ENCODE data around the gene B3GNT8. TPM values are rescaled to one million over a fixed set of nuclear protein-coding genes. Genes with fewer than 3 reads are reported as not detected.
"Not testable (repeated sequence)": the region's sequence is repeated elsewhere in the genome, so short reads cannot be mapped to it uniquely, and the experiment has no call there.

B3GNT8 gene
- total and polyA plus RNA-seq, 8 donors = 2.5 to 41.5 (median 7.0) TPM

DNA sequence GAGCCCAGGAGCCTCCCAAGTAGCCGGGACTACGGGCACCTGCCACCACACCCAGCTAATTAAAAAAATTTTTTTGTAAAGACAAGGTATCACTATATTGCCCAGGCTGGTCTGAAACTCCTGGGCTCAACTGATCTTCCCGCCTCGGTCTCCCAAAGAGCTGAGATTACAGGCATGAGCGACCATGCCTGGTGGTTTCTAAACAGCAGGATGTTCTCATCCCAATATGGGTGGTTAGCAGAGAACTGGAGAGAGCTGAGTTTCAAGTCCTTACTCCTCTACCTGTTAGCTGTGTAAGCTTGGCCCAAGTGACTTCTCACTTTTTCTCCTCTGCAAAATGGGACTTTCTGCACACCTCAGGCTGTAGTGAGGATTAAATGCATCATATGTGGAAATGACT lies 42.8 kb downstream of the B3GNT8 start:
- H3K27me3 ChIP-seq = no peaks in the 10 kb centered on the region
- H3K36me3 ChIP-seq = peaks cover 0 to 58% of the 10 kb centered on the region in 2 donors
- DNase-seq (no peak), ATAC-seq (no peak)
- H3K4me1 ChIP-seq = peaks cover 0 to 12% of the 10 kb centered on the region in 2 donors
- no peak overlapping the region for H3K27ac ChIP-seq
- no peak for TF ChIP-seq CTCF (IDR thresholded peaks at IDR 0.05)
- H3K4me3 ChIP-seq = no peak overlapping the region
- no peaks in the 10 kb centered on the region for H3K9me3 ChIP-seq
- intact Hi-C loops (cut with DNase I) = no loop called here

- DNase-seq; H3K4me3 ChIP-seq; H3K27me3 ChIP-seq; H3K9me3 ChIP-seq; ATAC-seq; H3K27ac ChIP-seq; intact Hi-C loops (cut with DNase I): not testable (repeated sequence)
- Histone ChIP-seq H3K36me3 (peaks cover 0 to 33% of the 10 kb centered on the region in 2 donors), H3K4me1 (peaks cover 0 to 41% of the 10 kb centered on the region in 2 donors)
Measured at GRCh38 chr19:41381536-41381935, 45.6 kb downstream of the B3GNT8 start.

DNA sequence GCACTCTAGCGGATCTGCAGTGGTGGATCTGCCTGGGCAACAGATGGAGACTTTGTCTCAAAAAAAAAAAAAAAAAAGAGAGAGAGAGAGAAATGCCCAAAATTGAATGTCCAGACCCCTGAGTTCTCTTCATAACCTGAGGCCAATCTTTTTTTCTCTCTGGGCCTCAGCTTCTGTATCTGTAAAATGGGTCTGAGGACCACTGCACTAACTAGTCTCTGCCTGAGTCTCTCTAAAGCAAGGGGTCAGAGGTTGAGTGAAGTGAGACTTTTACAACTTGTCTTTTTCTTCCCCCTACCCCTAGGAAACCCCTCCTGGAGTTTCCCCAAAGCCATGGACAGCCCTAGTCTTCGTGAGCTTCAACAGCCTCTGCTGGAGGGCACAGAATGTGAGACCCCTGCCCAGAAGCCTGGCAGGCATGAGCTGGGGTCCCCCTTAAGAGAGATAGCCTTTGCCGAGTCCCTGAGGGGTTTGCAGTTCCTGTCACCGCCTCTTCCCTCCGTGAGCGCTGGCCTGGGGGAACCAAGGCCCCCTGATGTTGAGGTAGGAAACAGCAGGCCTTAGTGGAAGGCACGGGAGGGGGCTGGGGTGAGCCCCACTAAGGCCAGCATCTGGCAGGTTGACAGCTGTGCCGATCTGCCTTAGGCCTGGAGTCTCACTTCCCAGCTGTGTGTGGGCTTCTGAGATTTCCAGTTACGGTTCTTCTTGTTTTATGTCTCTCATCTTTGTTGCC lies 49.0 kb downstream of the B3GNT8 start:
- ATAC-seq (no peak), DNase-seq (peak in 1 of 4 donors; percentile 71)
- peaks cover 3 to 62% of the 10 kb centered on the region in 2 donors for H3K4me1 ChIP-seq
- H3K36me3 ChIP-seq = peaks cover 0 to 13% of the 10 kb centered on the region in 2 donors
- H3K4me3 ChIP-seq = no peak overlapping the region
- no peaks in the 10 kb centered on the region for H3K9me3 ChIP-seq
- intact Hi-C loops (cut with DNase I) = no loop called here
- TF ChIP-seq CTCF (IDR thresholded peaks at IDR 0.05) = no peak
- peak overlapping the region in 1 of 2 donors; percentile 50 for H3K27ac ChIP-seq
- no peaks in the 10 kb centered on the region for H3K27me3 ChIP-seq

GRCh38 chr19:41376998-41377365 lies 50.2 kb downstream of the B3GNT8 start:
- ATAC-seq (peak; percentile 42), DNase-seq (peak in 1 of 4 donors; percentile 44)
- Histone ChIP-seq H3K4me1 (peaks cover 3 to 62% of the 10 kb centered on the region in 2 donors), H3K27me3 (no peaks in the 10 kb centered on the region), H3K9me3 (no peaks in the 10 kb centered on the region), H3K4me3 (peak overlapping the region; percentile 54 to 72), H3K36me3 (peaks cover 0 to 3% of the 10 kb centered on the region in 2 donors), H3K27ac (peak overlapping the region in 1 of 2 donors; percentile 83)
- intact Hi-C loops (cut with DNase I) = no loop called here
- TF ChIP-seq CTCF (IDR thresholded peaks at IDR 0.05) = no peak

DNA sequence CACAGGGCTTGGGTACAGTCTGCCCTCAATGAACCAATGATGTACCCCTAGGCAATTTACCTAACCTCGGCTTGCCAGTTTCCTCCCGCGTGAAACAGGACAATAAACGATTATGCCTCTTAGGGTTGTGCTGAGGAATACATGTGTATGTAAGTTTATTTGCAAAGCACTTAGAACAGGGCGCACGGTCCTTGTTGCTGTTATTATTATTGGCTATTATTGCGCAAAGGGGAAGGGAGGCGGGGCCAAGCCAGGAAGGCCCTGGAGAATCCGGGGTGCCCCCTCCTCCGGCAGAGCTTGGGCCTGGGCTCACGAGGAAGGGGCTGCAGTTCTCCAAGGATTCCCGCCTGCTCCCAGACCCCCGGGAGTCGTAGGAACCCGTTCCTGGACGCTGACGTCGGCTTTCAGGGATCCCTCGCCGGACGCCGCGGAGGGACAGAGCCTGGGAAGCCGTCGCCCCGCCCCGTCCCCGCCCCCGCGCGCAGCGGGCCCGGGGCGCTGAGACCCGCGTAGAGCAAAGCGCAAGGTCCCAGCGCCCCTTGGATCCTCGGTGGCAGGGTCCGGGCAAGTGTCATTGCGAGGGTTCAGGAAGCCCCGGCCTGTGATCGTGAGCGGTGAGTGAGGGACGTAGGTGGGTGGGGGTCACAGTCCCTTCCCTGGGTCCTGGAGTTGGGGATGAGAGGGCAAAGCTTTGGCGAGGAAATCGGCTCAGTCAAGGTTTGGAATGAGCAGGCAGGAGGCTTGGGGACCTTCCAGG lies 50.8 kb downstream of the B3GNT8 start, which contains the start of gene TMEM91:
Gene TMEM91, plus strand, starts transcription at position 293 of the 757 bp plus-strand sequence. CDS start 1,777 bp downstream, outside the sequence.
- peak within 1 kb of the TSS in 1 of 2 donors; percentile 83 for H3K27ac ChIP-seq
- no peaks in the 10 kb centered on the region for H3K36me3 ChIP-seq
- H3K27me3 ChIP-seq = no peaks in the 10 kb centered on the region
- TF ChIP-seq CTCF (IDR thresholded peaks at IDR 0.05) = no peak
- ATAC-seq (peak; percentile 81), DNase-seq (peak in 2 of 4 donors; percentile 54 to 89)
- peaks cover 3 to 62% of the 10 kb centered on the region in 2 donors for H3K4me1 ChIP-seq
- no peaks in the 10 kb centered on the region for H3K9me3 ChIP-seq
- H3K4me3 ChIP-seq = peak within 1 kb of the TSS; percentile 54 to 72
- intact Hi-C loops (cut with DNase I) = no loop called here

Other genes starting within 250 kb of the B3GNT8 start
- gene CYP2S1, start 234.2 kb downstream of the B3GNT8 start, total RNA-seq = 10 to 100 TPM; 12.5 to 22.5 TPM
- 1 to 10 TPM; 2.6 to 5.8 (median 3.5) TPM for gene CYP2S1, start 234.2 kb downstream of the B3GNT8 start, polyA plus RNA-seq (ENCODE audit: insufficient read length in 6 of 6)
- 10 to 100 TPM; 35.2 to 48.2 TPM for gene AXL, start 208.2 kb downstream of the B3GNT8 start, total RNA-seq
- gene AXL, start 208.2 kb downstream of the B3GNT8 start, polyA plus RNA-seq (ENCODE audit: insufficient read length in 6 of 6) = 10 to 100 TPM; 30.4 to 40.5 (median 33.4) TPM
- 100 to 1,000 TPM; 168 to 174 TPM for gene HNRNPUL1, start 163.0 kb downstream of the B3GNT8 start, total RNA-seq
- 100 to 1,000 TPM; 209 to 240 (median 228) TPM for gene HNRNPUL1, start 163.0 kb downstream of the B3GNT8 start, polyA plus RNA-seq (ENCODE audit: insufficient read length in 6 of 6)
- 10 to 100 TPM; 25.3 to 30.2 TPM for gene CCDC97, start 117.2 kb downstream of the B3GNT8 start, total RNA-seq
- gene CCDC97, start 117.2 kb downstream of the B3GNT8 start, polyA plus RNA-seq (ENCODE audit: insufficient read length in 6 of 6) = 10 to 100 TPM; 27.1 to 36.9 (median 34.3) TPM
- 10 to 100 TPM; 73.1 to 98.0 TPM for gene TGFB1, start 73.5 kb downstream of the B3GNT8 start, total RNA-seq
- 10 to 100 TPM; 29.8 to 46.6 (median 37.7) TPM for gene TGFB1, start 73.5 kb downstream of the B3GNT8 start, polyA plus RNA-seq (ENCODE audit: insufficient read length in 6 of 6)
- 1 to 10 TPM; 7.8 to 8.8 TPM for gene B9D2, start 63.2 kb downstream of the B3GNT8 start, total RNA-seq
- gene B9D2, start 63.2 kb downstream of the B3GNT8 start, polyA plus RNA-seq (ENCODE audit: insufficient read length in 6 of 6) = 1 to 10 TPM; 6.6 to 8.6 (median 7.5) TPM
- gene TMEM91, start 50.8 kb downstream of the B3GNT8 start, total RNA-seq = 10 to 100 TPM; 10.1 to 14.3 TPM
- 10 to 100 TPM; 12.1 to 22.0 (median 20.0) TPM for gene TMEM91, start 50.8 kb downstream of the B3GNT8 start, polyA plus RNA-seq (ENCODE audit: insufficient read length in 6 of 6)
- 10 to 100 TPM; 10.3 to 17.4 TPM for gene EXOSC5, start 30.0 kb downstream of the B3GNT8 start, total RNA-seq
- 10 to 100 TPM; 13.9 to 19.5 (median 15.2) TPM for gene EXOSC5, start 30.0 kb downstream of the B3GNT8 start, polyA plus RNA-seq (ENCODE audit: insufficient read length in 6 of 6)
- gene BCKDHA, start 29.6 kb downstream of the B3GNT8 start, total RNA-seq = 10 to 100 TPM; 12.1 to 17.8 TPM
- gene BCKDHA, start 29.6 kb downstream of the B3GNT8 start, polyA plus RNA-seq (ENCODE audit: insufficient read length in 6 of 6) = 10 to 100 TPM; 30.0 to 35.4 (median 32.4) TPM
- 10 to 100 TPM; 58.3 to 58.5 TPM for gene DMAC2, start 12.5 kb upstream of the B3GNT8 start, total RNA-seq
- gene DMAC2, start 12.5 kb upstream of the B3GNT8 start, polyA plus RNA-seq (ENCODE audit: insufficient read length in 6 of 6) = 10 to 100 TPM; 48.4 to 64.6 (median 58.4) TPM
- not detected for gene ERICH4, start 15.8 kb upstream of the B3GNT8 start, total RNA-seq
- 1 to 10 TPM in 1 of 6 donors, under 1 TPM in 5; 0.55 to 1.1 (median 0.79) TPM for gene ERICH4, start 15.8 kb upstream of the B3GNT8 start, polyA plus RNA-seq (ENCODE audit: insufficient read length in 6 of 6)
- gene CEACAM21, start 148.8 kb upstream of the B3GNT8 start, total RNA-seq = 1 to 10 TPM; 4.8 to 6.3 TPM
- 1 to 10 TPM; 3.9 to 8.9 (median 7.9) TPM for gene CEACAM21, start 148.8 kb upstream of the B3GNT8 start, polyA plus RNA-seq (ENCODE audit: insufficient read length in 6 of 6)
- gene CEACAM4, start 199.7 kb upstream of the B3GNT8 start, total RNA-seq = 10 to 100 TPM in 1 of 2 donors, 1 to 10 TPM in 1; 2.7 to 13.7 TPM
- gene CEACAM4, start 199.7 kb upstream of the B3GNT8 start, polyA plus RNA-seq (ENCODE audit: insufficient read length in 6 of 6) = under 1 TPM in 3 of 6 donors, not detected in 3; 0.13 to 0.28 (median 0.24) TPM

Data from left lung (tissue), 10 donors.